OCI-LY3 (cell line): Measurements from ENCODE around the gene STRBP.

Experiments
- H2AFZ ChIP-seq: fragments of 200-600, 300-600 bp; shearing (Covaris generic); 2 replicates; pipeline ENCODE4 v1.6.0; 2014; ENCODE audit warnings: antibody characterized with exemption, low read depth, low read length
- H3K27ac ChIP-seq: fragments of 200-600, 300-600 bp; sonication (generic); 2 replicates; pipeline ENCODE4 v1.5.1; 2014; ENCODE audit warnings: mild to moderate bottlenecking, low read length, moderate library complexity, mixed read lengths
- H3K27me3 ChIP-seq: fragments of 200-600, 300-600 bp; sonication (generic); 2 replicates; pipeline ENCODE4 v1.6.1; 2014; ENCODE audit warnings: low read depth, low read length, mixed read lengths
- H3K36me3 ChIP-seq: fragments of 200-600, 300-600 bp; sonication (generic); replicated peaks from 2 replicates; pipeline ENCODE3; 2014; ENCODE audit warnings: low read depth, low read length, mixed read lengths
- H3K4me1 ChIP-seq: fragments of 300-600, 200-600 bp; sonication (generic); 2 replicates; pipeline ENCODE4 v1.6.1; 2014; ENCODE audit warnings: low read length, mixed read lengths
- H3K4me2 ChIP-seq: fragments of 200-600, 300-600 bp; sonication (generic); 2 replicates; pipeline ENCODE4 v1.6.1; 2014; ENCODE audit warnings: low read length, mixed read lengths
- H3K4me3 ChIP-seq: fragments of 300-600, 200-600 bp; sonication (generic); 2 replicates; pipeline ENCODE4 v1.5.1; 2014; ENCODE audit warnings: antibody characterized with exemption, mild to moderate bottlenecking, low read length, moderate library complexity
- H3K79me2 ChIP-seq: fragments of 300-600, 200-600 bp; shearing (Covaris generic); 2 replicates; pipeline ENCODE4 v1.6.1; 2014; ENCODE audit warnings: mild to moderate bottlenecking, low read length, mixed read lengths
- H3K9ac ChIP-seq: fragments of 300-600, 200-600 bp; shearing (Covaris generic); 2 replicates; pipeline ENCODE4 v1.6.0; 2014; ENCODE audit warnings: mild to moderate bottlenecking, low read length, moderate library complexity
- H3K9me3 ChIP-seq: fragments of 200-600, 300-600 bp; shearing (Covaris generic); 2 replicates; pipeline ENCODE4 v1.6.1; 2014; ENCODE audit warnings: low read length, mixed read lengths; ENCODE audit not compliant: insufficient read depth
- H4K20me1 ChIP-seq: fragments of 200-600, 300-600 bp; sonication (generic); 2 replicates; pipeline ENCODE4 v1.6.1; 2016; ENCODE audit warnings: low read length, mixed read lengths; ENCODE audit not compliant: insufficient read depth
- EZH2phosphoT487 ChIP-seq: fragments of 200-600 bp; shearing (Covaris generic); IDR thresholded peaks from 2 replicates; pipeline ENCODE4 v1.6.1; 2018; ENCODE audit warnings: antibody characterized with exemption, mixed run types, low read depth
- TF ChIP-seq, protein P1 (sequence below): fragments of 200-600, 300-600 bp; sonication (generic); IDR thresholded peaks from 2 replicates; pipeline ENCODE4 v1.5.1; 2014; ENCODE audit warnings: antibody characterized with exemption, low read length, low read depth

STRBP gene

DNA sequence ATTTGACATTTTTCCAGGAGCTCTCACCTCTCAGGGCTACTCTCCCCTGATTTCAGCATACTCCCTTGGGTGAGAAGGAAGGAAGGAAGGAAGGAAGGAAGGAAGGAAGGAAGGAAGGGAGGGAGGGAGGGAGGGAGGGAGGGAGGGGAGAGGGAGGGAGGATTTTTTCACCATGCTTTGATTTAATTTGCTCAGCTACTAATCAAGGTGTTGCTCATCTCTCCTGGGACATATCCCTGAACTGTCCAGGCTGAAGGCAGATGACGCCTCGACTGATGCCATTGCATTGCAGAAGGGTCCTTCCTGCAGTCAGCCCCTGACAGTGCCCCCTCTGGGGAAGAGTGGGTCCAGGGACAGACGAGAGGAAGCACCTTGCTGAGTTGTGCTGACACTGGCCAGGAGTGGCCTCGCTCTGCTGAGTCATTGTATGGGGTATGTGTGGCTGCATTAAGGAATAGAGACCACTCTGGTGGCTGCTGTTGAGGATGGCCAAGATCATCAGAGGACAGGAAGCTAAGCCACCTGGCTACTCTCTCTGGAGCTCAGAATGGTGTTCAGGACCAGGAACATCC lies 44.0 kb upstream of the STRBP start:
- H3K9me3 ChIP-seq = no peaks in the 10 kb centered on the region
- H3K4me2 ChIP-seq = no peak overlapping the region
- TF ChIP-seq, protein P1, sequence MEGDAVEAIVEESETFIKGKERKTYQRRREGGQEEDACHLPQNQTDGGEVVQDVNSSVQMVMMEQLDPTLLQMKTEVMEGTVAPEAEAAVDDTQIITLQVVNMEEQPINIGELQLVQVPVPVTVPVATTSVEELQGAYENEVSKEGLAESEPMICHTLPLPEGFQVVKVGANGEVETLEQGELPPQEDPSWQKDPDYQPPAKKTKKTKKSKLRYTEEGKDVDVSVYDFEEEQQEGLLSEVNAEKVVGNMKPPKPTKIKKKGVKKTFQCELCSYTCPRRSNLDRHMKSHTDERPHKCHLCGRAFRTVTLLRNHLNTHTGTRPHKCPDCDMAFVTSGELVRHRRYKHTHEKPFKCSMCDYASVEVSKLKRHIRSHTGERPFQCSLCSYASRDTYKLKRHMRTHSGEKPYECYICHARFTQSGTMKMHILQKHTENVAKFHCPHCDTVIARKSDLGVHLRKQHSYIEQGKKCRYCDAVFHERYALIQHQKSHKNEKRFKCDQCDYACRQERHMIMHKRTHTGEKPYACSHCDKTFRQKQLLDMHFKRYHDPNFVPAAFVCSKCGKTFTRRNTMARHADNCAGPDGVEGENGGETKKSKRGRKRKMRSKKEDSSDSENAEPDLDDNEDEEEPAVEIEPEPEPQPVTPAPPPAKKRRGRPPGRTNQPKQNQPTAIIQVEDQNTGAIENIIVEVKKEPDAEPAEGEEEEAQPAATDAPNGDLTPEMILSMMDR = no peak
- TF ChIP-seq EZH2phosphoT487 = no peak
- peaks cover 31% of the 10 kb centered on the region for H3K27me3 ChIP-seq
- peaks cover 13% of the 10 kb centered on the region for H3K4me1 ChIP-seq
- H3K36me3 ChIP-seq = no peaks in the 10 kb centered on the region
- no peak overlapping the region for H3K27ac ChIP-seq
- no peak overlapping the region for H2AFZ ChIP-seq
- H3K79me2 ChIP-seq = no peaks in the 10 kb centered on the region
- H3K4me3 ChIP-seq = no peak overlapping the region
- no peak overlapping the region for H3K9ac ChIP-seq
- H4K20me1 ChIP-seq = no peaks in the 10 kb centered on the region

DNA sequence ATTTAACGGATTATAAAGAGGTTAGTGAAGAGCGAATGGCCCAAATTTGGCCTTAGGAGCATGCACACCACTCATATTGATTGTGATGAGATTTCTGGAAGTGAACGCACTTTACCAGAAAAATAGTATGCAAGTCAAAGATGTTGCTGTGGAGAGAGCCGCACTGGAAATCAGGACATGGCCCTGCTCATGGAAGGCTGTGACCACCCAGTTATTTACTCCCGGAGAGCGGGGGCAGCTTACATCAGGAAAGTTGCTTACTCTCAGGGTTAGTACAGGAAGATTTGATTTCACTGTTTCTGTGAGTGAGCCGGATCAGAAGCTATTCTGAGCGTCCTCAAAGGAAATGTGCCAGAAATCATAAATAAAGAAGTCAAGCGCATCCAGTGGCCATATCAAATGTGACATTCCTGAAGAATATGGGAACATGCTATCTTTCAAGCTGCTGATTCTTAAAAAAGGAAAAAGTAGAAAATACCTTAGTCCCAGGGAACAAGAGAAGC lies 42.9 kb upstream of the STRBP start:
- no peaks in the 10 kb centered on the region for H3K9me3 ChIP-seq
- H3K4me2 ChIP-seq = no peak overlapping the region
- H3K36me3 ChIP-seq = no peaks in the 10 kb centered on the region
- H4K20me1 ChIP-seq = no peaks in the 10 kb centered on the region
- TF ChIP-seq, protein P1 = no peak
- TF ChIP-seq EZH2phosphoT487 = no peak
- no peak overlapping the region for H3K27ac ChIP-seq
- peaks cover 31% of the 10 kb centered on the region for H3K27me3 ChIP-seq
- H3K9ac ChIP-seq = no peak overlapping the region
- no peak overlapping the region for H2AFZ ChIP-seq
- no peaks in the 10 kb centered on the region for H3K79me2 ChIP-seq
- H3K4me3 ChIP-seq = no peak overlapping the region
- peaks cover 6% of the 10 kb centered on the region for H3K4me1 ChIP-seq

- Histone ChIP-seq H3K27me3 (peaks cover 31% of the 10 kb centered on the region), H2AFZ (no peak overlapping the region), H3K9me3 (no peaks in the 10 kb centered on the region), H3K4me3 (no peak overlapping the region), H3K36me3 (no peaks in the 10 kb centered on the region), H3K4me1 (no peaks in the 10 kb centered on the region; the same call in 1 of the 2 replicates), H3K79me2 (no peaks in the 10 kb centered on the region), H3K9ac (no peak overlapping the region), H3K27ac (no peak overlapping the region), H4K20me1 (no peaks in the 10 kb centered on the region), H3K4me2 (no peak overlapping the region)
- TF ChIP-seq EZH2phosphoT487 = no peak
- TF ChIP-seq, protein P1 = no peak
Observed at GRCh38 chr9:123310551-123311249, 42.3 kb upstream of the STRBP start.

DNA sequence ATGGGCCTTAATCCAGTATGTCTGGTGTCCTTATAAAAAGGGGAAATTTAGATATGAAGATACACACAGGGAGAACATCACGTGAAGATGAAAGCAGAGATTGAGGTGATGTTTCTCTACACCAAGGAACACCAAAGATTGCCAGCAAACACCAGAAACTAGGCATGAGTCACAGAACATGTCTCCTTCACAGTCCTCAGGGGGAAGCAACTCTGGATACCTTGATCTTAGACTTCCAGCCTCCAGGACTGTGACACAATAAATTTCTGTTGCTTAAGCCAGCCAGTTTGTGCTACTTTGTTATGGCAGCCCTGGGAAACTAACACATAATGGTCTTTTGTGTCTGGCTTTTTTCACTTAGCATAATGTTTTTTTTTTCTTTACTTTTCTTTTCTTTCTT lies 41.2 kb upstream of the STRBP start:
- Histone ChIP-seq H3K27me3 (peaks cover 31% of the 10 kb centered on the region), H3K4me3 (no peak overlapping the region), H3K36me3 (no peaks in the 10 kb centered on the region), H3K9ac (no peak overlapping the region), H3K9me3 (no peaks in the 10 kb centered on the region), H2AFZ (no peak overlapping the region), H3K4me2 (no peak overlapping the region), H3K27ac (no peak overlapping the region), H4K20me1 (no peaks in the 10 kb centered on the region), H3K79me2 (no peaks in the 10 kb centered on the region), H3K4me1 (peaks cover 6% of the 10 kb centered on the region)
- no peak for TF ChIP-seq EZH2phosphoT487
- TF ChIP-seq, protein P1 = no peak
